HG03457 (cell line): ENCODE measurements around the gene PIK3R1.

Experiments used
- ATAC-seq: cut with Tn5 transposase; IDR thresholded peaks from one replicate; pipeline ENCODE4 v1.9.1; 2021; ENCODE audit warnings: moderate number of reproducible peaks; ENCODE audit not compliant: unreplicated experiment

Gene PIK3R1

DNA sequence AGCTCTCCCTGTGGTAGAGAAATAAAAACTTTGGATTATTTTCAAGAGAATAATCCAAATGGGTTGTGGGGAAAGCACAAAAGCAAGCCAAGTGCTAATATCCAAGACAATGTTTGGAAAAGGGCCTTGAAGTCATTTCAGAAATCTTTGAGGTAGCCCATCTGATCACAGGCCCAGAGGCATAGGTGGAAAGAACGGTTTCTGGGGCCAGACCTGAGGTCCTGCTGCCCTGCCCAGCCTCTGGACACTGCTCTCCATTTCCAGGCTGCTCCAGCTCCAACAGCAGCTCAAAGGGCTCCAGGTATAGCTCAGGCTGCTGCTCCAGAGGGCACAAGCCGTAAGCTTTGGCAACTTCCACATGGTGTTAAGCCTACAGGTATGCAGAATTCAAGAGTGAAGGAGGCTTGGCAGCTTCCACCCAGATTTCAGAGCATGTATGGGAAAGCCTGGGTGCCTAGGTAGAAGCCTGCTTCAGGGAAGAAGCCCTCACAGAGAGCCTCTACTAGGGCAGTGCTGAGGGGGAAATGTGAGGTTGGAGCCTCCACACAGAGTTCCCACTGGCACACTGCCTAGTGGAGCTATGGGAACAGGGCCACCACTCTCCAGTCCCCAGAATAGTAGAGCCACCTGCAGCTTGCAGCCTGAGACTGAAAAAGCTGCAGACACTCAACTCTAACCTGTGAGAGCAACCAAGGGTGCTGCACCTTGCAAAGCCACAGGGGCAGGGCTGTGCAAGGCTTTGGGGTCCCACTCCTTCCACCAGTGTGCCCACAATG is 133.1 kb downstream of the PIK3R1 start:
- ATAC-seq = no peak

DNA sequence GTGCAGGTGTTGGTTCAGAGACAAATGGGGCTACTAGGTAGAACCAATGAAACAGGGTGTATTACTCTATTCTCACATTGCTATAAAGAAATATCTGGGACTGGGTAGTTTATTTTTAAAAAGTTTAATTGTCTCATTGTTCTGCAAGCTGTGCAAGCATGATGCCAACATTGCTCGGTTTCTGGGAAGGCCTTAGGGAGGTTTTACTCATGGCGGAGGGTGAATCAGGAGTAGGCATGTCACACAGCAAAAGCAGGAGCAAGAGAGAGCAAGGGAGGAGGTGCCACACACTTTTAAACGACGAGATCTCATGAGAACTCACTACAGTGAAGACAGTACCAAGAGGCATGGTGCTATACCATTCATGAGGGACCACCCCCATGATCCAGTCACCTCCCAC is 134.6 kb downstream of the PIK3R1 start:
- no peak for ATAC-seq
